KMS-11 (cell line): Measurements from ENCODE around the gene IFITM2.
"Not testable (repeated sequence)": the region's sequence is repeated elsewhere in the genome, so short reads cannot be mapped to it uniquely, and the experiment has no call there.

Source experiments
- H2AFZ ChIP-seq: fragments of 200-600 bp; sonication (generic); 2 replicates; pipeline ENCODE4 v1.6.1; 2016; ENCODE audit warnings: antibody characterized with exemption, mixed run types, low read depth
- H3K27ac ChIP-seq: fragments of 200-600 bp; sonication (generic); 2 replicates; pipeline ENCODE4 v1.6.1; 2016; ENCODE audit warnings: mild to moderate bottlenecking, mixed run types
- H3K27me3 ChIP-seq: fragments of 200-600 bp; sonication (generic); 2 replicates; pipeline ENCODE4 v1.6.1; 2017; ENCODE audit warnings: mild to moderate bottlenecking, low read depth, mixed run types, moderate library complexity; ENCODE audit not compliant: insufficient read depth
- H3K36me3 ChIP-seq: fragments of 200-600 bp; sonication (generic); 2 replicates; pipeline ENCODE4 v1.6.1; 2017; ENCODE audit warnings: mild to moderate bottlenecking, mixed run types; ENCODE audit not compliant: insufficient read depth
- H3K4me1 ChIP-seq: fragments of 200-600 bp; sonication (generic); 2 replicates; pipeline ENCODE4 v1.6.1; 2016; ENCODE audit warnings: mild to moderate bottlenecking, low read depth, mixed run types; ENCODE audit not compliant: poor library complexity, severe bottlenecking
- H3K4me2 ChIP-seq: fragments of 200-600 bp; sonication (generic); 2 replicates; pipeline ENCODE4 v1.7.0; 2016; ENCODE audit warnings: mild to moderate bottlenecking, mixed run types
- H3K4me3 ChIP-seq: fragments of 200-600 bp; sonication (generic); IDR thresholded peaks from 2 replicates; pipeline ENCODE4 v1.6.1; 2017; ENCODE audit warnings: low read depth, low read length, mixed read lengths; ENCODE audit not compliant: insufficient read depth
- H3K79me2 ChIP-seq: fragments of 200-600 bp; sonication (generic); 2 replicates; pipeline ENCODE4 v1.6.1; 2016; ENCODE audit warnings: low read depth, mixed run types; ENCODE audit not compliant: insufficient read depth
- H3K9ac ChIP-seq: fragments of 200-600 bp; sonication (generic); 2 replicates; pipeline ENCODE4 v1.6.1; 2016; ENCODE audit warnings: mild to moderate bottlenecking, mixed run types
- H4K20me1 ChIP-seq: fragments of 200-600 bp; sonication (generic); 2 replicates; pipeline ENCODE4 v1.6.1; 2016; ENCODE audit warnings: mild to moderate bottlenecking, mixed run types; ENCODE audit not compliant: insufficient read depth
- TF ChIP-seq, protein P1 (sequence below): fragments of 200-600 bp; sonication (generic); conservative IDR thresholded peaks from 2 replicates; pipeline ENCODE4 v1.6.1; 2017; ENCODE audit warnings: low read depth, mild to moderate bottlenecking, antibody characterized with exemption, low read length, moderate library complexity, mixed read lengths

Gene IFITM2

GRCh38 chr11:332651-333480 lies 25.2 kb downstream of the IFITM2 start:
- no peaks in the 10 kb centered on the region for H3K36me3 ChIP-seq
- H3K27me3 ChIP-seq = peaks cover 81% of the 10 kb centered on the region
- H3K4me3 ChIP-seq = no peak overlapping the region

DNA sequence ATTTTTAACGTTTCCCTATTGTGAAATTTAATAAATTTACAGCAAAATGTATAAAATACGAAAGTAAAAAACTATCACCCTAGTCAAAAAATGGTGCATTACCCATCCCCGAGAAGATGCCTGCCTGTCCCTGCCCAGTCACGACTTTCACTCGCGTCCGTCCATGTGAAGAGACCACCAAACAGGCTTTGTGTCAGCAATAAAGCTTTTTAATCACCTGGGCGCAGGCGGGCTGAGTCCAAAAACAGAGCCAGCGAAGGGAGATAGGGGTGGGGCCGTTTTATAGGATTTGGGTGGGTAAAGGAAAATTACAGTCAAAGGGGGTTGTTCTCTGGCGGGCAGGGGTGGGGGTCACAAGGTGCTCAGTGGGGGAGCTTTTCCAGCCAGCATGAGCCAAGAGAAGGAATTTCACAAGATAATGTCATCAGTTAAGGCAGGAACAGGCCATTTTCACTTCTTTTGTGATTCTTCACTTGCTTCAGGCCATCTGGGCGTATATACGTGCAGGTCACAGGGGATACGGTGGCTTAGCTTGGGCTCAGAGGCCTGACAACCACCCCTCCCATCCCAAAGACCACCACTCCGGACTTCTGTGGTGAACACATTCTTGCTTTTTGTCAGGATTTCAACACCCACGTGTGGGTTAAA lies 26.1 kb downstream of the IFITM2 start:
- H3K4me2 ChIP-seq, H2AFZ ChIP-seq, H3K36me3 ChIP-seq, H4K20me1 ChIP-seq, H3K9ac ChIP-seq, H3K4me3 ChIP-seq, H3K79me2 ChIP-seq, H3K27ac ChIP-seq: not testable (repeated sequence)
- Histone ChIP-seq H3K27me3 (peaks cover 82% of the 10 kb centered on the region), H3K4me1 (peaks cover 28% of the 10 kb centered on the region)

More at GRCh38 chr11:332651-333480, 25.2 kb downstream of the IFITM2 start:
- Histone ChIP-seq H3K79me2 (no peaks in the 10 kb centered on the region), H2AFZ (no peak overlapping the region), H3K27ac (no peak overlapping the region), H3K4me1 (peaks cover 28% of the 10 kb centered on the region), H4K20me1 (no peaks in the 10 kb centered on the region), H3K4me2 (no peak overlapping the region), H3K9ac (no peak overlapping the region)
- TF ChIP-seq, protein P1, sequence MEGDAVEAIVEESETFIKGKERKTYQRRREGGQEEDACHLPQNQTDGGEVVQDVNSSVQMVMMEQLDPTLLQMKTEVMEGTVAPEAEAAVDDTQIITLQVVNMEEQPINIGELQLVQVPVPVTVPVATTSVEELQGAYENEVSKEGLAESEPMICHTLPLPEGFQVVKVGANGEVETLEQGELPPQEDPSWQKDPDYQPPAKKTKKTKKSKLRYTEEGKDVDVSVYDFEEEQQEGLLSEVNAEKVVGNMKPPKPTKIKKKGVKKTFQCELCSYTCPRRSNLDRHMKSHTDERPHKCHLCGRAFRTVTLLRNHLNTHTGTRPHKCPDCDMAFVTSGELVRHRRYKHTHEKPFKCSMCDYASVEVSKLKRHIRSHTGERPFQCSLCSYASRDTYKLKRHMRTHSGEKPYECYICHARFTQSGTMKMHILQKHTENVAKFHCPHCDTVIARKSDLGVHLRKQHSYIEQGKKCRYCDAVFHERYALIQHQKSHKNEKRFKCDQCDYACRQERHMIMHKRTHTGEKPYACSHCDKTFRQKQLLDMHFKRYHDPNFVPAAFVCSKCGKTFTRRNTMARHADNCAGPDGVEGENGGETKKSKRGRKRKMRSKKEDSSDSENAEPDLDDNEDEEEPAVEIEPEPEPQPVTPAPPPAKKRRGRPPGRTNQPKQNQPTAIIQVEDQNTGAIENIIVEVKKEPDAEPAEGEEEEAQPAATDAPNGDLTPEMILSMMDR = no peak

DNA sequence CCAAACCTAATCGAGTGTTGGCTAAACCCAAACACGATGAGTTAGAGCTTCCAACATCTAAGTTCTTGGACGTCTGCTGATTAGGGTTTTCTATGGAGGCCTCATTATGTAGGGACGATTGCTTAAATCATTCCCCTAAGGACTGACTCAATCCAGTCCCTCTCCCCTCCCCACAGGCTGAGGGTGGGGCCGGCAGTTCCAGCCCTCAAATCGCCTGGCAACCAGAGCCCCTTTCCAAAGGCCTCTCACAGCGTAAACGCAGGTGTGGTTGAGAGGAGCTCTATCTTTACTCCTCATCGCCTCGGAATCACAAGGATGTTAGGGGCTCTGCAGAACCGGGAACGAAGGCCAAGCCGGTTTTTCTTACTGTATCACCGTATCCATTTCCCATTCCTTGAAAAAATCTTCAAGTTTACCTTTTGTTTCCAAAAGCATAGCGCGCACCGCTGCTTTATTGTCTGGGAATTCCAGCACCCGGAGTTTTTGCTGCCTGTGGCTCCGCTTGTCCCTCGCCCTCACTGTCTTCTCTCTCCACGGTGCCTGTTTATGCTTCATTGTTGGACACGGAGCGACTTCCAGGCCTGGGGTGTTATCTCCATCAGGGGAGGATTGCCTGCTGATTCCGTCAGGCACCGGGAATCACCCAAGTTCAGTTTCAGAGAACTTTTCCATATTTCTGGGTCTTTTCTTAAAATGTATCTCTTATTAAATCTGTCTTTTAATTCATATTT lies 26.8 kb downstream of the IFITM2 start:
- Histone ChIP-seq H3K36me3 (no peaks in the 10 kb centered on the region), H3K27ac (no peak overlapping the region), H2AFZ (no peak overlapping the region), H4K20me1 (no peaks in the 10 kb centered on the region), H3K27me3 (peaks cover 83% of the 10 kb centered on the region), H3K4me1 (peaks cover 26% of the 10 kb centered on the region), H3K9ac (no peak overlapping the region), H3K4me2 (no peak overlapping the region), H3K4me3 (no peak overlapping the region), H3K79me2 (no peaks in the 10 kb centered on the region)
- TF ChIP-seq, protein P1 = no peak

DNA sequence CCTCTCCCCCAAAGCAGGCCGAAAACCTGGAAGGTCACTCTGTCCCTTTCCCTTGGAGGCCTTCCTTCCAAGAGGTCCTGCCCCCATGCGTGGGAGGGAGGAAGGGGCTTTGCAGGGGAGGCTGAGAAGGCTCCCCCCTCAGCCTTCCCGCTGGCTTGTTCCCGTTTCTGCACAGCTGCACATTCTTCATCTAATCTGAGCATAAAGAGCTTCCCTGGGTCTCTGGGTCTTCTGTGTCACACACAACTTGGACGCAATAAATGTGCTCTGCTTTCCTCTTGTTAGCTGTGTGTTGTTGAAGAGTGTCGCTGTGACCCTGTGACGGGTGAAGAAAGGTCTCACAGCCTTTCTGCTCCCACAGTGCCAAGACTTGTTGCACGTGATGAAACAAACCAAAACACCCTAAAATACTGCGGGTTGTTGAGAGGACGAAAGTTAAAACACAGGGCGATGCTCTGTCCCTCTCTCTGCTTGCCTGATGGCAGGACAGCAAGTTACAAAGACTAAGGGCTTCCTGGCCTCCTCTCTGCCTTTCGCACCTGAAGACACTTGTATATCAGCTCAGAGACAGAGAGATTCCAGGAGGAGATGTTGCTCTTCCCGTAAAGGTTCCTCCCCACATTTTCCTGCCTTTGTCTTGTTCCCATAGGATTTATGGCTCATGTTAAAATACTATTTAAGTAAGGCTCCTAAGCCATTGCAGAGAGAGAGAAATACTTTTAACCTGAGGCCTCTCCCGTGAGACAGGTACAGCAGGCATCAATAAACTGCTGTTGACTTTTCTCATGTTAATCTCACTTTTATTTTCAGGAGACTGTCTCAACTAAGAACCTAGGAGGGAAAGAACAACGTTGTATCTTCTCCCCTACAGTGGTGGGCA lies 28.4 kb downstream of the IFITM2 start:
- H3K4me3 ChIP-seq = no peak overlapping the region
- no peak overlapping the region for H3K9ac ChIP-seq
- H3K4me2 ChIP-seq = no peak overlapping the region
- TF ChIP-seq, protein P1 = no peak
- no peaks in the 10 kb centered on the region for H3K36me3 ChIP-seq
- H4K20me1 ChIP-seq = no peaks in the 10 kb centered on the region
- no peaks in the 10 kb centered on the region for H3K79me2 ChIP-seq
- H3K4me1 ChIP-seq = peaks cover 11% of the 10 kb centered on the region
- H2AFZ ChIP-seq = no peak overlapping the region
- no peak overlapping the region for H3K27ac ChIP-seq
- H3K27me3 ChIP-seq = peaks cover 83% of the 10 kb centered on the region
